GM18517 (cell line): ENCODE results near the gene VIPR2.

Source experiments
- ATAC-seq: cut with Tn5 transposase; IDR thresholded peaks from one replicate; pipeline ENCODE4 v1.9.1; 2021; ENCODE audit warnings: mild to moderate bottlenecking, moderate library complexity; ENCODE audit not compliant: unreplicated experiment

Gene VIPR2

DNA sequence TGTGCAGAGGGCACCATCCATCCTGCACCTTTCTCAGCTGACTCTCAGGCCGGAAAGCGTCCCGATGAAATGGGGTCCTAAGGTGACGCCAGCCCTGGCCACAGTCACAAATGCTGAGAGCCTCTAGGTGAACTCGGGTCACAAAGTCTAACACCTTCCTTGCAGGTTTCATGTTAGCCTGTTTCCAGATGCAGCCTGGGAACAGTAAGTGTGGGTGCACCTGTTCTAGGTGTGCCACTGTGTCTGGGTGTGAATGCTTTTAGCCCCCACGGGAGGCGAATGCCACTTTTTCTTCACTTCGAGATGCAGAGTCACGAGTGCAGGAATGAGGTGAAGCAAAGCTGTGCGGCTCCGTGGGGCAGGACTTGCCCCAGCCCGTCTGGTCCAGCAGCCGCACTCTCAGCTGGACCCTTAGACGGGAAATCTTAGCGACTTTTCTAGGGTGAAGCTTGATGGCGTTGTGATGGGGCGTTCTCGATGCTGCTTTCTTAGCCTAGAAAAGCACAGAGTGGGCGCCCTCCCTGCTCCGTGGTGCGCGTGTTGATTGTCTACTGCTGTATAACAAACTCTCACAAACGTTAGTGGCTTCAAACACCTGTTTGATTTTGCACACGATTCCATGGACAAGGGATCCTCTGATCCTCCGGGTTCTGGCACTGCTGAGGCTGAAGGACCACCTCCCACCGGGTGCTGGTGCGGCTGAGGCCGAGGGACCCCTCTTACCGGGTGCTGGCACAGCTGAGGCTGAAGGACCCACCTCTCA, 13.6 kb upstream of the VIPR2 start:
- ATAC-seq, result no peak

DNA sequence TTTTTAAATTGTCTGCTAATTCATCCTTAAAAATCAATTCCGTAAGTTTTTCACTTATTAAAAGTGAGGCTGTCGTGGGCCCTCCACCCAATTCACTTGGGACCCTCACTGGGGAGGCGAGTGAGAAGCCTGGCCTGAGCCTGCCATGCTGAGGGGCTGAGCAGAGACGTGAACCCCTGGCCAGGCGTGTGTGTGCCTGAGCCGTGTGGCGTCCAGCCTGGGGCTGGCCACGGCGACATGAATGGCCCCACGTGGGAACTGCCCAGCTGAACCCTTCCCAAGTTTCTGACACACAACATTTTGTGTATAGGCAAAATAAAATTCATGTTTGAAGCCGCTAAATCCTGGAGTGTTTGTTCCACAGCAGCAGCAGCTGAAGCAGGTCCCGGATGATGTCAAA, 13.0 kb upstream of the VIPR2 start:
- ATAC-seq, result no peak

DNA sequence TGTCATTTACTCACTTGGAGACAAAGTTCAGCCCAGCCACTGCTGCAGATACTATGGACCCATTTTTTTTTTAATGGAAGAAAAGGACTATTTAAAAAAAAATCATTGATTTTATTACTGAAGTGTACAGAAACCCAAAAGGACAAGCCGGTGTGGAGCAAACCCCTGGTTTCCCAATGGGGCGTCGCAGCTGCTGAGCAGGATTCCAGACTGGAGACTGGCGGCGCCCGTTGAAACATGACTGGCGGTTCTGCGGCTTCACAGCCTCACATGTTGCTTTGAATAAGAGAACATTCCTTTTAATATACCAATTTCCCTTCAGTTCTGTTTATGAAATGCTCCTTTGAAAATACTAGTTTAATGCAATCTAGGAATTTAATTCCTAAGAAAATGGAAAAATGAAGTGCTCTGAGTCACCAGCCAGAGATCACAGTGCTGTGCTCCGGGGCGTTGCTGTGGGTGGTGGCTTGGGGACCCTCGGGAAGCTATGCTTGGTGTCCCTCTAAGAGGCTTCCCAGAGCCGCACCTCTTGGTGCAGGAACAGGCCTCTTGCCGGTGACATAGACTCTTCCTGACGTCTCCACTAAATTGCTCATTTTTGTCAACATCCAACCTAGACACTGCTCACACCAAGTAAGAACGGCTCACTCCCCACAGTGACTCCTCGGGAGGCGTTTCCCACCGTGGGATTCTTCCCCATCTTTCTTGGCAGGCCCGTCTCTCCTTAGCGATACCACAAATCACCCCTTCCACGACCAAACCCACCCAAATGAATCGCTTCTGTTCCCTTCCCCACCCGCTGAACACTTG, 12.0 kb upstream of the VIPR2 start:
- no peak for ATAC-seq

DNA sequence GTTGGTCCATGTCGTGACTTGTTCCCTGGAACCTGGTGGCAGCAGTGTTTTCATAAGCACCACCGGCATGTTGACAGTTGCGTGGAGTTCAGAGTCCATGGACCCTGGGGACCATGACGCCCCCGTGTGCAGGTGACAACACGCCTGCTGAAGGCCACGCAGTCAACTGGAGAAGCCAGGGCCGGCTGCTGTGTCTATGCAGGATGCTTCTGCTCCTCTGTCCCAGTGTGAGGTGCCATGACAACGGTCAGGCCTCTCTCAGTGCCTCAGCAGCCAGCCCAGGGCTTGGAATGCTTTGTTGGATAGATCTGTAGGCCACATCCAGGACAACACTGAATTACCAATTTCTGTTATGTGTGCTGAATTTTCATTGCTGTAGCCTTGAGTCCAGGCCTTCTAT, 10.7 kb upstream of the VIPR2 start:
- no peak for ATAC-seq

DNA sequence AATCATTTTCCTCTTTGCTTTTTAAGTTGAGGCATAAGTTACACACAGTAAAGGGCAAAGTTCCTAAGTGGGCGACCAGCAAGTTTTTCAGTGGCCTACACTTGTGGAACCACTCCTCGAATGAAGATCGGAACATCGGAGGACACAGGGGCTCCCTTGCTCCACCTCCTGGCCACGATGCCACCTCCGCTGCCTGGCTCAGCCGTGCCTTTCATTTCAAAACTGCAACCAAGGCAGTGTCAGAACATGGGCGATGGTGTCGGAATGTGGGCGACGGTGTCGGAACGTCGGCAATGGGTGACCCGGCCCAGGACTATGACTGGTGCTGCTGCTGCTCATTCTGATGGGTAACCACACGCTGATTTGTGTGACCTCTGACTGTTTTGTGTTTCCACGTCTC, 9.6 kb upstream of the VIPR2 start:
- ATAC-seq, result no peak

DNA sequence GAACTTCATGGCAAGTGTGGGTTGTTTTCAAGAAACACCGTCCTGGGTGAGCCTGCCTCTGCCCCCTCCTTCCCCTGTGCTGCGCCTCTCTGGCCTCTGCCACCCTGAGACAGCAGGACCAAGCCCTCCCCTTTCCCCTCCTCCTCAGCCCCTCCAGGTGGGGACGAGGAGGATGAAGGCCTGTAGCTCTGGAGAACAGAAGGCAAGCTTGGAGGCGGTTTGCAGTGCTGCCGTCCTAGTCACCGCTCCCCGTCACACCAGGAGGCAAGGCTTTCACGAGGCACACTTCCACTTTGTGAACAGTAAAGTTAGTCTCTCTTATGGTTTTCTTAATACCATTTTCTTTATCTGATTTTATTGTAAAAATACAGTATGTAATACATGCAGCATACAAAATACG, 8.8 kb upstream of the VIPR2 start:
- ATAC-seq, result no peak

DNA sequence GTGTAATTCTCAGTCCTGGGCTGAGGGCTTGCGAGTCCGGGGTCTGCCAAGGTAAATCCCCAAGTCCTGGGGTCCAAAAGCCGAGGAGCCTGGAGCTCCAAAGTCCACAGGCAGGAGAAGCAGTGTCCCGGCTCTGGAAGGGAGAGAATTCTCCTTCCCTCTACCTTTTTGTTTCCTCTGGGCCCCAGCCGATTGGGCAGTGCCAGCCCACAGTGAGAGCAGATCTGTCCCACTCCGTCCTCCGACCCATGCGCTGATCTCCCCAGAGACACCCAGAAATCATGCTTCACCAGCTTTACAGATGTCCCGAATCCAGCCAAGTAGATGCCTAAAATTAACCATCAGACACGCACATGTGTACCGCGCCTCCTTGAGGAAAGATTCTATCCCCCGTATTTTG, 8.1 kb upstream of the VIPR2 start:
- ATAC-seq, result no peak

DNA sequence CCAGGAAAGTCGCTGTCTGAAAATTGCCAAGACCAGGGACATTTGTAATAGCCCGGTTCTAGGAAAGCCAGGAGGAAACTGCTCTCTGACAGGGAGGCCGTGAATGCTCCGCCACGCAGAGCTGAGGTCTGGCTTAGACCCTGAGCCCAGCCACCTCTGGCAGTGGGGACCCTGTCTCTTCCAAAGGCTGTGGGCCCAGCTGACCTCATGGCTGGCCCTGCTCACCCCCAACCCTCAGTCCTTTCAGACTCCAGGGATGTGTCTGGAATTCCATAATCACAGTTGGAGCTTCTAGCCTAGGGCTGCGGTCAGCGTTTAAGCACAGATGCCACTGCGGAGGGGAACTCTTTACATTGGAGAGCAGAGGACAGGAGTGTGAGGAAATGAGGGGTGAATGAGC, 6.6 kb upstream of the VIPR2 start:
- no peak for ATAC-seq

DNA sequence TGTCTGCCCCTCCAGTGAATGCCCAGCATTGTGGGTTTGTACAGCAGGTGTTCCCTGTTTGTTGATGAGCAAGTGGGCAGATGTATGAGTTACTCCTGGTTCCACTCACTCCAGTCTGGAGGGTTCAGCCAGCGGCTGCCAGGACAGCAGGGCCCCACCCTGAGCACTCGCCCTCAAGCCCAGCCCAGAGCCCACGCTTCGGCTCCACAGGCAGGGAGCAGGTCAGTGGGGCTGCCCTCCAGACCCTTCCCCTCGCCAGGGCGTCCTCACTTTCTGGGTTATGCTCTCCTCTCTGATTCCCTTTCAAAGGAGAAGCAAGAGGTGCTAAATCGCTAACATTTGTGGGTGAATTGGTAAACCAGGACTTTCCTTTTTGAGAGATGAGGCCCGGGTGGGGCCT, 4.8 kb upstream of the VIPR2 start:
- ATAC-seq, result no peak

DNA sequence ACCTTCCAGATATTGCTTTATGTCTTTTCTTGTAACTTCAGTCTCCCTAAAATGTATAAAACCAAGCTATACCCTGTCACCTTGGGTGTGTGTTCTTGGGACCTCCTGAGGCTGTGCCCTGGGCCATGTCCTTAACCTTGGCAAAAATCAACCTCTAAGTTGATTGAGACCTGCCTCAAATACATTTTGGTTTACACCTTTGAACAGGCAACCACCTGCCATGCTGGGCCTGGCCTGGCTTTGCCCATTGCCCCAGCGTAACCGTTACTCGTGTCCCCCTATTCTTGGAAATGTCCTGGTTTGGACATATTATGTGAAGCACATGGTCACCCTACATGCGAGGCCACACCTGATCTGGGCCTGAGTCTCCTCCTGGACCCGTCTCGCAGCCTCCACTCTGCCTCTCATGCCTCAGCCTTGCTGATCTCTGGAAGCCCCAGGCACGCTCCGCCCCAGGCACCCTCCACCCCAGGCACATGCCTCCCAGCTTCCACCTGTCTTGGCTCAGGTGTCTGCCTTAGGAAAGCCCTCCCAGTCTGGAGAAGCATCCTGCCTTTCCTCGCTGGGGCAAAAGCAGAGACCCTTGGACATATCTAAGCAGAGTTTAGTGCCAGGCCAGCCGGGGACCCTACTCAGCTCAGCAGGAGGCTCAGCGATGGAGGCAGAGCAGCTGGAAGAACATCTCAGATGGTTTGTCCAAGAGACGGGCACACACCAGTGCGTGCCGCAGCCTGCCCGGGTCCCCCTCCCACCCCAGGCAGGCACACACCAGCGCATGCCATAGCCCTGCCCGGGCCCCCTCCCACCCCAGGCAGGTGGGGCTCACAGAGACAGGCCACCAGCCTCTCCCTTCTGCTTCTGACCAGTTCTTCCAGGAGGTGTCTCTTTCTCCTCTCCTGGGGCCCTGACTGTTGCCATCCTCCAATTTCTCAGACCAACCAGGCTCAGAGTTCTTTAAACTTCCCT, 4.0 kb upstream of the VIPR2 start:
- ATAC-seq, result no peak

DNA sequence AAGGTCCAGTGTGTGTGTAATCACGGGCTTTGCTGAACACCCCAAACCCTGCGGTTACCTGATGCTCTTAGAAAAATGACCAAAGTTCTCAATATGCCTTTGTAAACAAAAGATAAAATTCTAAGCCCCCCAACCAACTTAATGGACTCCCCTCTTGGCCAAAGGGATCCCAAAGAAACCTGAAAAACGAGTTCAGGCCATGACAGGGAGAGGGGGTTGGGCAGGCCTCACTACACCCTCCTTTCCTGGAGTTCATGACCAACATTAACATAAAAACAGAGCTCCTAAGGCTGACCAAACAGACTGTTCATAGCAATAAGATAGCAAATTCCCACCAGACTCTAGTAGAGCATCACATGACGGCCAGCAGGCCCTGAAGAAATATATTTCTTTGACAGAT, 3.0 kb upstream of the VIPR2 start:
- no peak for ATAC-seq

DNA sequence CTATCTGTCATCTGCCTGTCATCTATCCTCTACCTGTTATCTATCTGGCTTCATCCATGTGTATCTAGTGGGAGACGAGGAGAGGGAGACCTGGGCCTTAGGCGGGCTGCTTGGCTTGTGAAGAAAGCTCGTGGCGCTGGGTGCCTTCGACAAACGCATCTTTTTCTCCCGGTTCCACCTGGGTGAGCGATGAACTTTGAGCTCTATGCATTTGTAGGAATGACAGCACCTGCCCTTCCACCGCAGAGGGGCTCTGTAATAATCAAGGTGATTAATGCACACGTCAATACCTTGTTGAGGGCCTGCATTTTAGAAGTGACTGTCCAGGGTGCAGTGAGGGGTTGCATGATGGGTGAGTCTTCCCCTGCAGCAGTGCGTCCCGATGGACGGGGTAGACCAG, 2.6 kb upstream of the VIPR2 start:
- no peak for ATAC-seq

DNA sequence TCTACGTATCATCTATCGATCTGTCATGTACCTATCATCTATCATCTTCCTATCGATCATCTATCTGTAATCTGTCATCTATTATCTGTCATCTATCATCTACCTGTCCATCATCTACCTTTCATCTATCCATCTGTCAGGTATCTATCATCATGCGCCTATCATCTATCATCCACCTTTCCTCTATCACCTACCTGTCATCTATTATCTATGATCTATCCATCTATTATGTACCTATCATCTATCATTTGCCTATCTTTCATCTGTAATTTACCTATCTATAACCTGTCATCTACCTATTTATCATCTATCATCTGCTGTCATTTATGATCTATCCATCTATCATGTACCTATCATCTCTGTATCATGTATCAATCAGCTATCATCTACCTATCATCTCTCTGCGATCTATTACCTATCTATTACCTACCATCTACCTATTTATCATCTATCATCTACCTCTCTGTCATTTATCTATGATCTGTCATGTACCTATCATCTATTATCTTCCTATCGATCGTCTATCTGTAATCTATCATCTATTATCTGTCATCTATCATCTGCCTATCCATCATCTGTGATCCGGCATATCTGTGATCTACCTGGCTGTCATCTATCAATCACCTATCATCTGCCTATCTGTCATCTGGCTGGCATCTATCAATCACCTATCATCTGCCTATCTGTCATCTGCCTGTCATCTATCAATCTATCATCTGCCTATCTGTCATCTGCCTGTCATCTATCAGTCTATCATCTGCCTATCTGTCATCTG, 1.6 kb upstream of the VIPR2 start:
- no peak for ATAC-seq

DNA sequence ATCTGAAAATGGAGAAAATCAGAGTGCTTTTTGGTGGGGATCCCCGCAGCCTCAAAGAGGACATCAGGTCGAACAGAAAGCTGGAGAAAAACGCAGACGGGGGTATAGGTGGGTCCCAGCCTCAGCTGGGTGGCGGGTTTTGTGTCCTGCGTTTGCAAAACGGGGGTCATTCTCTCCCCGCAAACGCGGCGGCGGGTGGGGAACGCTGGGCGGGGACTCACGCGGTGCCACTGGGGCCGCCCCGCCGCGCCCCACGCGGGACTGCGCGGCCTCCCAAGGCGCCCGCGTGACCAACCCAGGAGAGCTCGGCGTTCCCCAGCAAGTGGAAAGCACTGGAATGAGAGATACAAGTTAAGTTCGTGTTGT, 806 bp upstream of the VIPR2 start:
- no peak for ATAC-seq

DNA sequence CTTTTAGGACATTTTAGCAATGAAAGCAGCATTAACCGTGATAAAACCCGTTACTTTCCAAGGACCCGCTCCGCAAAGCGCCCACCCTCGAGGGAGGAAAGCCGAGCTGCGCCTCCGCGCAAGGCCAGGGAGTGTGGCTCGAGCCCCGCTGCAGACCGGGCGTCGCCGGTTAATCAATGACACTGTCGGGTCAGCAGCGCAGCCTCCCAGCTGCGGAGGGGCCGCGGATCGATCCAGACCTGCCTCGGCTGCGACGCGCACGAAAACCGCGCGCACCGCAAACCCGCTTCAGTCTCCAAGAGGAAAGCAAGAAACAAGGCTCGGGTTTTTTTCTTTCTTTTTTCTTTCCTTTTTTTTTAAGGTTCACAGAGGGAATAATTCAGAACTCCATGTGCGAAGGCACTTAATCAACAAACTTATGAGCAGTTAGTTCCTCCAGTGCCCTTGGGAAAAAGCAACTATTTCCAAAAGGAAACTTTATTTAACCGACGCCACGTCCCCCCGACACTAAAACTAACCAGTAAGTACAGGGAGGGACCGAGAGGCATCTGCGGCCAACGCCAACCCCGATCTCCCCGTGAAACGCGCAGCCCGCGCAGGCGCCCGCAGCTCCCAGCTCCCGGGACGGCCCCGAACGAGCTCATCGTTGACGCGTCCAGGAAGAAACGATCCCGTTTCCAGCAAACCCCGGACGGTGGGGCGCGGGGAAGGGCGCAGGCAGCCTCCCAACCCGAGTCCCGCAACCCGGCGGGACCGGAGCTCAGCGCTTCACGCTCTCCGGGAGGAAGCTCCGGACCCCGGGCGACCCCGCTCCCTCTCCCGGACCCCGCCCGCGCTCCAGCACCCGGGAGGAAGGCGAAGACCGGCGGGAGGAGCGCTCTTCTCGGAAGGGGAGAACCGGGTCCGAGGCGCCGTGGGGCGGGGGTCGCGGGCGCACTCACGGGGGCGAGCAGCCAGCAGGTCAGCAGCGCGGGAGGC, 598 bp downstream of the VIPR2 start:
- no peak for ATAC-seq

DNA sequence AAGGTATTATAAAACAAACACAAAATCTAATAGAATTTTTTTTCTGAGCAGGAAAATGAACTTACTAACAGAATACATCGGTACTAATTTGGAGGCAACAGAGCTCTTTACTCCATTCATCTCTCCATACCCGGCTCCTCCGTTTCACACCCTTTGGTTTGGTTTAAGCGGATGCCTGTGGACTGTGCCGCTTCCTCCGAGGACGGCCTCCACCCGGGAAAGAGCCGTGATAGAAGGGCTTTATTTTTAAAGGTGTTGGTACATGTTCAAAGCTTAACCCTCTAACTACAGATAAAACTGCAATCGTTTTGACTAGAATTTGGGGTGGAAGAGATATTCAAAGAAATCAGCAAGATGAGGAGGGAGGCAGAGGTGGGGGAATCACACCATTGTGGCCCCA, 1.9 kb downstream of the VIPR2 start:
- no peak for ATAC-seq

DNA sequence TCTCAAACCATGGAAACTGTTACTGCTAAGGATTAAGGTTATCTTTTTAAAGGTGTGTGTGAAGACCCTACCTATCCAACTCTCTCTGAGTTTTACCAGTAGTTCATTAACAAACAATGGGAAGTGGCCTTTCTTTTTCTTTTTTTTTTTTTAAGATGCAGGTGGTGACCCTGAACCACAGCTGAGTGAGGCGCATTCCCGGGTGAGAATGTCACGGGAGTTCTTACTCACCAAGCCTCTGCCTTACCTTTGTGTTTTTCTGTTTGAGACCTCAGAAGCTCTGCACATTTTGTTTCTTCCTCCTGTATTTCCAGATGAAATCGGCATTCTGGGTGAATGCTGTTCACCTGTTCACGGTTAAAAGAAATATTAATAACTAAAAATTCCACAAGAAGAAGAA, 2.5 kb downstream of the VIPR2 start:
- ATAC-seq, result no peak

DNA sequence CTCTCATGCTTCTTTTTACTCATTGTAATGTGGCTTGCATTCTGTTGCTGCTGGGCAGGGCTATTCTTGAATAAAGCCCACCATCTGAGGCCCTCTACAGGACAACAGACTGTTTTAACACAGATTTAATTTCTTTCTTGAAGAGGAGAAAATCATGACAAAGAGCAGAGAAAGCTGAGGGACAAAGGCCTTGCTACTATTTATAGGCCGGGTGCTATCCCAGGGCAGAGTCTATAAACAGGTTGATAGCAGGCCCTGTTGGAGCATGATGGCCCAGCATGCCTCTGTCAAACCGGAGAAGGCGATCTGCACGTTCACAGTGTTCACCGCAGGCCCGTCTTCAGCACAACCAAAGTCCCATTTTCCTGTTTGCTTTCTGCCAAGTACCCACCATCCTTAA, 3.0 kb downstream of the VIPR2 start:
- ATAC-seq, result no peak

DNA sequence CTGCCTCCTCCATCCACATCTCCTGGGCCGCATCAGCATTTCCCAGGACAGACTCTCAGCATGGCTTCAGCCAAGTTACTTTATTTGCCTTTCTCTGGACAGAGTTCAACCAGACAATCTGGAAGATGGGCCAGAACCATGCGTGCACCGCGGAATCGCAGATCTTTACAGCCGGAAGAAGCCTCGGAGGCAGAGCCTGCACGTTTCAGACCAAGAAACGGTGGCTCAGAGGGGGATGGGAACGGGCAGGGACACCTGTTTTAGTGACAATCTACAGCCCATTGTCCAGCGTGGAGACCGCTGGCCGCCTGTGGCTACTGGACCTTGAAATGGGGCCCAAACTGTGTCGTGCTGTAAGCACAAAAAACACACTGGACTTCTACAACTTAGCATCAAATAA, 3.5 kb downstream of the VIPR2 start:
- ATAC-seq, result no peak
